ENCODE measurements around the gene INPP4A.

Gene INPP4A

GRCh38 chr2:98438190-98439133 lies 6.2 kb upstream of the INPP4A start:
- DNase-seq = no peak

- peak; percentile 37 for DNase-seq
Measured at GRCh38 chr2:98441706-98442450, 2.8 kb upstream of the INPP4A start.

- DNase-seq = no peak
Measured at GRCh38 chr2:98442488-98442887, 2.2 kb upstream of the INPP4A start.

GRCh38 chr2:98445177-98445682 lies 572 bp downstream of the INPP4A start:
- peak; percentile 51 for DNase-seq

GRCh38 chr2:98445683-98446581 lies 1.3 kb downstream of the INPP4A start:
- DNase-seq = peak; percentile 45

GRCh38 chr2:98446850-98447249 lies 2.2 kb downstream of the INPP4A start:
- no peak for DNase-seq

- DNase-seq = peak; percentile 59
Measured at GRCh38 chr2:98448441-98449145, 3.9 kb downstream of the INPP4A start.

- no peak for DNase-seq
Measured at GRCh38 chr2:98452396-98453027, 7.9 kb downstream of the INPP4A start.

GRCh38 chr2:98453083-98453482 lies 8.4 kb downstream of the INPP4A start:
- DNase-seq = no peak

GRCh38 chr2:98453531-98453930 lies 8.9 kb downstream of the INPP4A start:
- DNase-seq = no peak

- DNase-seq = no peak
Measured at GRCh38 chr2:98454073-98454472, 9.4 kb downstream of the INPP4A start.

- DNase-seq = peak; percentile 69
Measured at GRCh38 chr2:98454500-98455235, 10.0 kb downstream of the INPP4A start.

- DNase-seq = peak; percentile 87
Measured at GRCh38 chr2:98455494-98455976, 10.9 kb downstream of the INPP4A start.

- no peak for DNase-seq
Measured at GRCh38 chr2:98457045-98457696, 12.5 kb downstream of the INPP4A start.

- DNase-seq = no peak
Measured at GRCh38 chr2:98458207-98458606, 13.5 kb downstream of the INPP4A start.

GRCh38 chr2:98458667-98459380 lies 14.2 kb downstream of the INPP4A start:
- DNase-seq = no peak

GRCh38 chr2:98459496-98460175 lies 15.0 kb downstream of the INPP4A start:
- DNase-seq = no peak

Data from OCI-M1 (cell line).